ENCODE data around the gene SCGB3A1. TPM values are rescaled to one million over a fixed set of nuclear protein-coding genes. Genes with fewer than 3 reads are reported as not detected.

The SCGB3A1 gene
- total and polyA plus RNA-seq, 2 of the 4 experiments (the other 2 are of a cell fraction), result not detected

GRCh38 chr5:180599981-180600553, 8.8 kb upstream of the SCGB3A1 start:
- 75% methylated on average over 7 of the region's 16 CpGs; no CpG with 5 or more reads in 1 of the 2 experiments for whole genome bisulfite sequencing, 2 experiments (ENCODE audit: extremely low coverage in 2 of 2, insufficient read length in 1 of 2)
- H3K14ac ChIP-seq (replicated peaks; ENCODE audit: low read depth, low read length), result no peak overlapping the region
- H2AK9ac ChIP-seq (replicated peaks; ENCODE audit: low read depth, low read length, poor library complexity), result no peak overlapping the region
- H2BK120ac ChIP-seq (ENCODE audit: low read depth, low read length), result no peak overlapping the region
- dilution Hi-C loops (cut with HindIII; ENCODE audit: low sequenced_read_pairs, unreplicated experiment) (no loop called here), in situ Hi-C loops (cut with MboI; ENCODE audit: low sequenced_read_pairs) (no loop called here), intact Hi-C loops (cut with micrococcal nuclease) (loop anchor here (10.0 kb wide), 1 partner anchor 395 kb away; the partner anchor contains the start of gene RASGEF1C)
- H4K20me1 ChIP-seq (ENCODE audit: insufficient read depth, low read length), result no peaks in the 10 kb centered on the region
- no peak overlapping the region for H3K23ac ChIP-seq (ENCODE audit: low read depth, low read length)
- ATAC-seq (ENCODE audit: low read depth) (no peak), DNase-seq (no peak)
- no peak overlapping the region for H2BK15ac ChIP-seq (ENCODE audit: low read depth, low read length)
- H4K91ac ChIP-seq (ENCODE audit: insufficient read depth, low read depth, low read length), result no peak overlapping the region
- no peak overlapping the region for H4K5ac ChIP-seq (ENCODE audit: low read depth, low read length)
- CTCF ChIA-PET, result no interaction called here
- no peak overlapping the region for H3K4ac ChIP-seq (ENCODE audit: low read depth, low read length)
- H2BK5ac ChIP-seq (ENCODE audit: low read depth, low read length, poor library complexity, severe bottlenecking), result no peak overlapping the region
- H3K36me3 ChIP-seq (ENCODE audit: control insufficient read depth, insufficient read depth, low read length), result no peaks in the 10 kb centered on the region
- H3K4me3 ChIP-seq (ENCODE audit: insufficient read depth, low read depth, low read length), result no peak overlapping the region
- H4K8ac ChIP-seq (ENCODE audit: low read depth in 2 of 2, low read length in 2 of 2), result no peak overlapping the region
- no peaks in the 10 kb centered on the region for H3K9me3 ChIP-seq (ENCODE audit: control insufficient read depth, insufficient read depth, low read length)
- H3K79me1 ChIP-seq (ENCODE audit: low read depth in 1 of 2, low read length in 2 of 2), result no peaks in the 10 kb centered on the region
- no peaks in the 10 kb centered on the region for H3K9me1 ChIP-seq (ENCODE audit: insufficient read depth, low read length)
- H3K56ac ChIP-seq (ENCODE audit: extremely low read depth, insufficient read depth, low read length), result no peak overlapping the region
- BruUV-seq (replicated peaks), result no TSS peak
- H2BK20ac ChIP-seq (ENCODE audit: low read depth, low read length), result no peak overlapping the region
- no peak for TF ChIP-seq MAFK (IDR thresholded peaks at IDR 0.05; ENCODE audit: low read depth, low read length)
- no peak for TF ChIP-seq RFX5 (IDR thresholded peaks at IDR 0.05; ENCODE audit: low read depth, low read length)
- TF ChIP-seq NFE2L2 (IDR thresholded peaks at IDR 0.05; ENCODE audit: low read depth, low read length), result no peak
- no peak overlapping the region for H2AK5ac ChIP-seq (ENCODE audit: low read depth, low read length)
- H3K27me3 ChIP-seq (ENCODE audit: control insufficient read depth, insufficient read depth, low read length), result peaks cover 10% of the 10 kb centered on the region; the same call in 1 of the 2 replicates
- H3K9ac ChIP-seq (ENCODE audit: low read depth, low read length), result no peak overlapping the region
- no peak overlapping the region for H3K27ac ChIP-seq (ENCODE audit: insufficient read depth, low read length)
- H3K4me2 ChIP-seq (ENCODE audit: low read depth, low read length), result no peak overlapping the region
- POLR2A ChIA-PET (ENCODE audit: unreplicated experiment), result no interaction called here
- no peak overlapping the region for H2AFZ ChIP-seq (replicated peaks; ENCODE audit: low read length, poor library complexity)
- no peak overlapping the region for H3K18ac ChIP-seq (ENCODE audit: low read depth, low read length)
- no peaks in the 10 kb centered on the region for H3K4me1 ChIP-seq (ENCODE audit: control insufficient read depth, insufficient read depth, low read length)
